Measurements from ENCODE around the gene INPP5A.
"Not testable (repeated sequence)": the region's sequence is repeated elsewhere in the genome, so short reads cannot be mapped to it uniquely, and the experiment has no call there.

- TF ChIP-seq POLR2A, POLR2AphosphoS5, TAF1, SPI1, POU2F2 (IDR thresholded peaks at IDR 0.05; ENCODE audit: low read depth, low read length): not testable (repeated sequence)
These were observed 143.2 kb downstream of the INPP5A start for GRCh38 chr10:132680741-132681140.
